AML-193 (cell line): ENCODE results near the gene SLC9A9.

Experiments
- DNase-seq, 2 experiments: peaks; one replicate each; lab custom pipeline; 2025; lab: John Stamatoyannopoulos, UW

The SLC9A9 gene

GRCh38 chr3:143757691-143758090 is 90.6 kb downstream of the SLC9A9 start:
- DNase-seq: no peak

GRCh38 chr3:143755978-143756377 is 92.3 kb downstream of the SLC9A9 start:
- DNase-seq: no peak

GRCh38 chr3:143754090-143754489 is 94.2 kb downstream of the SLC9A9 start:
- DNase-seq: no peak

GRCh38 chr3:143753456-143753855 is 94.8 kb downstream of the SLC9A9 start:
- no peak for DNase-seq

GRCh38 chr3:143753006-143753405 is 95.3 kb downstream of the SLC9A9 start:
- DNase-seq: no peak

- no peak for DNase-seq
Measured at GRCh38 chr3:143751643-143752178, 96.6 kb downstream of the SLC9A9 start.

- DNase-seq: no peak
Measured at GRCh38 chr3:143750841-143751240, 97.4 kb downstream of the SLC9A9 start.

- DNase-seq: no peak
Measured at GRCh38 chr3:143749926-143750325, 98.3 kb downstream of the SLC9A9 start.

GRCh38 chr3:143737065-143737464 is 111.2 kb downstream of the SLC9A9 start:
- no peak for DNase-seq

GRCh38 chr3:143736205-143736997 is 111.9 kb downstream of the SLC9A9 start:
- no peak for DNase-seq

- DNase-seq: no peak
Measured at GRCh38 chr3:143731776-143732175, 116.5 kb downstream of the SLC9A9 start.

- DNase-seq: no peak
Measured at GRCh38 chr3:143731320-143731719, 116.9 kb downstream of the SLC9A9 start.

GRCh38 chr3:143727391-143727790 is 120.9 kb downstream of the SLC9A9 start:
- DNase-seq: no peak

GRCh38 chr3:143726727-143727126 is 121.5 kb downstream of the SLC9A9 start:
- DNase-seq: no peak

GRCh38 chr3:143720381-143720780 is 127.9 kb downstream of the SLC9A9 start:
- DNase-seq: no peak

GRCh38 chr3:143718463-143718862 is 129.8 kb downstream of the SLC9A9 start:
- no peak for DNase-seq

GRCh38 chr3:143716731-143717130 is 131.5 kb downstream of the SLC9A9 start:
- DNase-seq: no peak

GRCh38 chr3:143712522-143712921 is 135.7 kb downstream of the SLC9A9 start:
- DNase-seq: no peak

- DNase-seq: no peak
Measured at GRCh38 chr3:143707848-143708247, 140.4 kb downstream of the SLC9A9 start.

GRCh38 chr3:143700431-143700975 is 147.8 kb downstream of the SLC9A9 start:
- DNase-seq: no peak

GRCh38 chr3:143699424-143699823 is 148.8 kb downstream of the SLC9A9 start:
- no peak for DNase-seq

GRCh38 chr3:143698682-143699303 is 149.5 kb downstream of the SLC9A9 start:
- DNase-seq: no peak

GRCh38 chr3:143697975-143698374 is 150.3 kb downstream of the SLC9A9 start:
- DNase-seq: no peak
